Neural cell (in vitro differentiated cells): ENCODE results near the gene ZNF750. TPM values are rescaled to one million over a fixed set of nuclear protein-coding genes. Genes with fewer than 3 reads are reported as not detected.

ENCODE experiments used
- H2AFZ ChIP-seq: fragments of 200-600, 300-800 bp; sonication (generic), shearing (Covaris generic); 2 replicates; pipeline ENCODE4 v1.6.0; 2014; ENCODE audit warnings: low read depth, mild to moderate bottlenecking, antibody characterized with exemption, low read length, moderate library complexity
- H3F3A ChIP-seq: fragments of 200-600 bp; shearing (Covaris generic); 2 replicates; pipeline ENCODE4 v1.6.1; 2016; ENCODE audit warnings: mild to moderate bottlenecking, moderate library complexity, mixed read lengths, antibody characterized with exemption, low read length; ENCODE audit not compliant: insufficient read depth, poor library complexity, severe bottlenecking
- H3K27ac ChIP-seq: fragments of 200-600, 300-800 bp; sonication (generic), shearing (Covaris generic); 2 replicates; pipeline ENCODE4 v1.5.1; 2014; ENCODE audit warnings: mild to moderate bottlenecking, low read length, moderate library complexity
- H3K27me3 ChIP-seq: fragments of 300-800, 200-600 bp; sonication (generic), shearing (Covaris generic); 2 replicates; pipeline ENCODE4 v1.6.0; 2014; ENCODE audit warnings: mild to moderate bottlenecking, low read depth, low read length, moderate library complexity; ENCODE audit not compliant: insufficient read depth
- H3K36me3 ChIP-seq: fragments of 300-800, 200-600 bp; sonication (generic), shearing (Covaris generic); 2 replicates; pipeline ENCODE4 v1.5.1; 2014; ENCODE audit warnings: mild to moderate bottlenecking, antibody characterized with exemption, low read length, moderate library complexity; ENCODE audit not compliant: insufficient read depth
- H3K4me2 ChIP-seq: fragments of 300-800, 200-600 bp; sonication (generic), shearing (Covaris generic); 2 replicates; pipeline ENCODE4 v1.6.0; 2014; ENCODE audit warnings: mild to moderate bottlenecking, low read length
- H3K4me3 ChIP-seq: fragments of 300-800, 200-600 bp; sonication (generic), shearing (Covaris generic); 2 replicates; pipeline ENCODE4 v1.5.1; 2014; ENCODE audit warnings: mild to moderate bottlenecking, low read length, moderate library complexity
- H3K79me2 ChIP-seq: fragments of 200-600 bp; shearing (Covaris generic); replicated peaks from 2 replicates; pipeline ENCODE4 v1.6.0; 2014; ENCODE audit warnings: mild to moderate bottlenecking, low read length, moderate library complexity; ENCODE audit not compliant: insufficient read depth
- H3K9ac ChIP-seq: fragments of 300-800, 200-600 bp; sonication (generic), shearing (Covaris generic); 2 replicates; pipeline ENCODE4 v1.6.1; 2016; ENCODE audit warnings: mild to moderate bottlenecking, low read length, mixed read lengths
- H3K9me2 ChIP-seq: fragments of 200-600 bp; shearing (Covaris generic); 2 replicates; pipeline ENCODE4 v1.6.1; 2016; ENCODE audit warnings: mild to moderate bottlenecking, low read length, mixed read lengths; ENCODE audit not compliant: insufficient read depth
- H3K9me3 ChIP-seq: fragments of 200-600, 300-800 bp; sonication (generic), shearing (Covaris generic); 2 replicates; pipeline ENCODE4 v1.6.1; 2016; ENCODE audit warnings: mild to moderate bottlenecking, mixed run types, low read length, moderate library complexity, mixed read lengths
- H4K20me1 ChIP-seq: fragments of 200-600 bp; shearing (Covaris generic); 2 replicates; pipeline ENCODE4 v1.6.1; 2016; ENCODE audit warnings: mild to moderate bottlenecking, mixed run types; ENCODE audit not compliant: insufficient read depth
- EP300 ChIP-seq: fragments of 450-650 bp; conservative IDR thresholded peaks from 2 replicates; pipeline ENCODE4 v1.6.1; 2014; ENCODE audit warnings: antibody characterized with exemption, mild to moderate bottlenecking, moderate library complexity; ENCODE audit not compliant: poor library complexity, severe bottlenecking
- EZH2 ChIP-seq: fragments of 200-600, 300-800 bp; shearing (Covaris generic), sonication (generic); IDR thresholded peaks from 2 replicates; pipeline ENCODE4 v1.6.1; 2014; ENCODE audit warnings: antibody characterized with exemption, low read length, borderline replicate concordance, mild to moderate bottlenecking; ENCODE audit not compliant: insufficient read depth, poor library complexity, severe bottlenecking
- MXI1 ChIP-seq: fragments of 450-650 bp; conservative IDR thresholded peaks from 2 replicates; pipeline ENCODE4 v1.6.1; 2014; ENCODE audit warnings: antibody characterized with exemption, mild to moderate bottlenecking; ENCODE audit not compliant: poor library complexity, severe bottlenecking
- POLR2AphosphoS5 ChIP-seq: IDR thresholded peaks from 2 replicates; pipeline ENCODE4 v1.6.1; 2012
- RAD21 ChIP-seq: fragments of 450-650 bp; conservative IDR thresholded peaks from 2 replicates; pipeline ENCODE4 v1.6.1; 2014; ENCODE audit warnings: antibody characterized with exemption, mild to moderate bottlenecking, moderate library complexity
- REST ChIP-seq: IDR thresholded peaks from 2 replicates; pipeline ENCODE4 v1.6.1; 2012; ENCODE audit warnings: borderline replicate concordance
- SMC3 ChIP-seq: fragments of 450-650 bp; conservative IDR thresholded peaks from 2 replicates; pipeline ENCODE4 v1.6.1; 2014; ENCODE audit warnings: antibody characterized with exemption, mild to moderate bottlenecking, moderate library complexity; ENCODE audit not compliant: poor library complexity
- TAF1 ChIP-seq: IDR thresholded peaks from 2 replicates; pipeline ENCODE4 v1.6.1; 2012; ENCODE audit warnings: low read depth
- polyA plus RNA-seq: library from polyadenylated mRNA; depleted of rRNA; stranded (reverse); fragments of >200 nt; gene quantifications from 2 replicates; pipeline ENCODE4 v1.2.3, GENCODE V29; 2014
- TF ChIP-seq, protein P1 (sequence below): fragments of 450-650 bp; IDR thresholded peaks from 2 replicates; pipeline ENCODE4 v1.5.1; 2014; ENCODE audit warnings: antibody characterized with exemption, mild to moderate bottlenecking, moderate library complexity; ENCODE audit not compliant: poor library complexity, severe bottlenecking

The ZNF750 gene
- polyA plus RNA-seq, 1 donor from 2014 or later = not detected

GRCh38 chr17:82826211-82826610, 13.6 kb downstream of the ZNF750 start:
- Histone ChIP-seq H4K20me1 (no peaks in the 10 kb centered on the region), H3F3A (no peaks in the 10 kb centered on the region), H3K36me3 (no peaks in the 10 kb centered on the region), H3K79me2 (no peaks in the 10 kb centered on the region), H3K9me2 (no peaks in the 10 kb centered on the region), H3K27ac (no peak overlapping the region), H3K4me2 (no peak overlapping the region), H3K27me3 (no peaks in the 10 kb centered on the region), H3K4me3 (no peak overlapping the region), H2AFZ (no peak overlapping the region), H3K9ac (no peak overlapping the region), H3K9me3 (no peaks in the 10 kb centered on the region)
- TF ChIP-seq RAD21 (no peak), MXI1 (no peak), POLR2AphosphoS5 (no peak)

GRCh38 chr17:82825540-82826124, 14.2 kb downstream of the ZNF750 start:
- no peaks in the 10 kb centered on the region for H3K27me3 ChIP-seq
- H3K36me3 ChIP-seq = no peaks in the 10 kb centered on the region
- no peak overlapping the region for H3K27ac ChIP-seq
- H3K4me3 ChIP-seq = no peak overlapping the region
- TF ChIP-seq SMC3 (no peak), REST (no peak), POLR2AphosphoS5 (no peak), EZH2 (no peak), EP300 (no peak), RAD21 (no peak)
- TF ChIP-seq, protein P1, sequence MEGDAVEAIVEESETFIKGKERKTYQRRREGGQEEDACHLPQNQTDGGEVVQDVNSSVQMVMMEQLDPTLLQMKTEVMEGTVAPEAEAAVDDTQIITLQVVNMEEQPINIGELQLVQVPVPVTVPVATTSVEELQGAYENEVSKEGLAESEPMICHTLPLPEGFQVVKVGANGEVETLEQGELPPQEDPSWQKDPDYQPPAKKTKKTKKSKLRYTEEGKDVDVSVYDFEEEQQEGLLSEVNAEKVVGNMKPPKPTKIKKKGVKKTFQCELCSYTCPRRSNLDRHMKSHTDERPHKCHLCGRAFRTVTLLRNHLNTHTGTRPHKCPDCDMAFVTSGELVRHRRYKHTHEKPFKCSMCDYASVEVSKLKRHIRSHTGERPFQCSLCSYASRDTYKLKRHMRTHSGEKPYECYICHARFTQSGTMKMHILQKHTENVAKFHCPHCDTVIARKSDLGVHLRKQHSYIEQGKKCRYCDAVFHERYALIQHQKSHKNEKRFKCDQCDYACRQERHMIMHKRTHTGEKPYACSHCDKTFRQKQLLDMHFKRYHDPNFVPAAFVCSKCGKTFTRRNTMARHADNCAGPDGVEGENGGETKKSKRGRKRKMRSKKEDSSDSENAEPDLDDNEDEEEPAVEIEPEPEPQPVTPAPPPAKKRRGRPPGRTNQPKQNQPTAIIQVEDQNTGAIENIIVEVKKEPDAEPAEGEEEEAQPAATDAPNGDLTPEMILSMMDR = no peak
- no peaks in the 10 kb centered on the region for H3K79me2 ChIP-seq
- no peak overlapping the region for H3K9ac ChIP-seq
- no peaks in the 10 kb centered on the region for H3F3A ChIP-seq
- no peak overlapping the region for H2AFZ ChIP-seq
- H4K20me1 ChIP-seq = no peaks in the 10 kb centered on the region
- no peak overlapping the region for H3K4me2 ChIP-seq
- H3K9me3 ChIP-seq = no peaks in the 10 kb centered on the region
- H3K9me2 ChIP-seq = no peaks in the 10 kb centered on the region

DNA sequence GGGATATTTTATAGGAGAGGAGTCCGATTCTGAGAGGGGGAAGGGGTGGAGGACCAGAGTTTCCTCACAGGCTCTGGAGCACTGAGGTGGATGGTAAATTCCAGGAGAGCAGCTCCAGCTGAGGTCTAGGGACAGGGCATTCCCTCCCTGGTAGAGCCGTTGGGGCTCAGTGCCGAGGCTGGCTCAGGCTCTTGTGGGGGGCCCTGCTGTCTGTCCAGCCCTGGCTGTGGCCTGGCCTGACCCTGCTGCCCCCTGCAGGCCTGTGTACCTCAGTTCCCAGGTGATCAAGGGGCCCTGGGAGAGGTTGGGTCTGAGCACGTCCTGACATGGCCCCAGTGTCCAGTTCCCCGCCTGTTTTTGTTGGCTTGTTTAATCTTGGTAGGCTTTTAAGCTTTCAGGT, 16.8 kb downstream of the ZNF750 start:
- Histone ChIP-seq H3K9me3 (no peaks in the 10 kb centered on the region), H3K79me2 (no peaks in the 10 kb centered on the region), H3F3A (no peaks in the 10 kb centered on the region), H4K20me1 (no peaks in the 10 kb centered on the region), H3K36me3 (peaks cover 8% of the 10 kb centered on the region), H3K4me2 (no peak overlapping the region), H2AFZ (no peak overlapping the region), H3K27me3 (no peaks in the 10 kb centered on the region), H3K9me2 (no peaks in the 10 kb centered on the region), H3K27ac (no peak overlapping the region), H3K9ac (no peak overlapping the region), H3K4me3 (no peak overlapping the region)
- TF ChIP-seq MXI1 = no peak
- TF ChIP-seq EP300 = no peak
- no peak for TF ChIP-seq TAF1
- no peak for TF ChIP-seq EZH2
- TF ChIP-seq POLR2AphosphoS5 = no peak
- no peak for TF ChIP-seq SMC3
- TF ChIP-seq REST = no peak
- TF ChIP-seq, protein P1 = no peak
- no peak for TF ChIP-seq RAD21
